SU-DHL-6 (cell line): ENCODE data around the gene PTPRN2.
"Not testable (repeated sequence)": the region's sequence is repeated elsewhere in the genome, so short reads cannot be mapped to it uniquely, and the experiment has no call there.

Source experiments
- CTCF ChIP-seq: fragments of 200-600 bp; sonication (generic); IDR thresholded peaks from one replicate; pipeline ENCODE4 v1.5.1; 2017; ENCODE audit warnings: antibody characterized with exemption, mild to moderate bottlenecking, low read length, moderate library complexity; ENCODE audit not compliant: insufficient read depth, poor library complexity, severe bottlenecking
- EZH2phosphoT487 ChIP-seq: fragments of 200-600 bp; sonication (generic), shearing (Covaris generic); conservative IDR thresholded peaks from 2 replicates; pipeline ENCODE4 v1.6.1; 2018; ENCODE audit warnings: mild to moderate bottlenecking, antibody characterized with exemption, low read length, moderate library complexity, mixed read lengths

GRCh38 chr7:158508321-158508720 lies 79.3 kb downstream of the PTPRN2 start:
- not testable (repeated sequence) for TF ChIP-seq EZH2phosphoT487, CTCF
